Bone marrow (tissue), 2 donors: ENCODE measurements around the gene SH3BP1.
A peak's percentile ranks its signal among the peaks of the same experiment; 100 is the strongest.

Experiments used
- DNase-seq, 2 donors: peaks; one replicate each; lab custom pipeline; 2025; lab: John Stamatoyannopoulos, UW

SH3BP1 gene

DNA sequence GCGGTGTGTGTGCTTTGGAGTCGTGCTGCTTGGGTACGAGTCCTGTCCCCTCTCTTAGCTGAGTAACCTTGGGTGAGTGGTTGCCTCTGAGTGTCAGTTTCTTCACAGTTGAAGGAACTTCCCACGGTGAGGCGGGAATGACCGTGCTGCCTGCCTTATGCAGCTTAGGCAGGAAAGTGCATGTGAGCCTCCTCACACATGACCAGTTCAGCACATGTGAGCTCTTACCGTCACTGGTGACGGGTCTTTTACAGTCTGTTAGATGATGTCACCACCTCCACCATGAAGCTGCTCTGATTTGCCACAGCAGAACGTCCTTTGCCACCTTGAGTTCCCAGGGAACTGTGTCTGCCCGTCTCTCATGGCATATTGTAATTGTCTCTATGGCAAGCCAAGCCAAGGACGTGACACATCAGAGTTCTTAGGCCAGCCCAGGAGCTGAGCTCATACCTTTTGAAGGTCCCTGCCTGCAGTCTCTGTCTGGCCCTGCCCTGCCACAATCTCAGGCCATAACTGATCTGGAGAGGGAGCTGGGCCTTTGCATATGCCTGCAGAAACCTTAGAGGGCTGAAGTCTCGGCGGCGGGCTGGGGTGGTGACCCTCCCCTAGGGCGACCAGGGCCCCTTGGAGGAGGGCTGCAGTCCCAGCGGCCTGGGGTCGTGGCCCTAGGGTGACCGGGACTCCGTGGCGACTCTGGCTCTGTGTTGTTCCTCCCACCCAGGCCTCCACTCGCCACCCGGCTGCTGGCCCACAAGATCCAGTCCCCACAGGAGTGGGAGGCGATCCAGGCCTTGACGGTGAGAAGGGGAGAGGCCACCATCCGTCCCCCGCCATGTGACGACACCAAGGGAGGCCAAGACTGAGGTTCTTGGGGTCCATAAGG, 23.0 kb upstream of the SH3BP1 start:
- DNase-seq, result no peak

- no peak for DNase-seq
These were observed 22.0 kb upstream of the SH3BP1 start for GRCh38 chr22:37617431-37617830.

- no peak for DNase-seq
These were observed 21.3 kb upstream of the SH3BP1 start for GRCh38 chr22:37618072-37618656.

DNA sequence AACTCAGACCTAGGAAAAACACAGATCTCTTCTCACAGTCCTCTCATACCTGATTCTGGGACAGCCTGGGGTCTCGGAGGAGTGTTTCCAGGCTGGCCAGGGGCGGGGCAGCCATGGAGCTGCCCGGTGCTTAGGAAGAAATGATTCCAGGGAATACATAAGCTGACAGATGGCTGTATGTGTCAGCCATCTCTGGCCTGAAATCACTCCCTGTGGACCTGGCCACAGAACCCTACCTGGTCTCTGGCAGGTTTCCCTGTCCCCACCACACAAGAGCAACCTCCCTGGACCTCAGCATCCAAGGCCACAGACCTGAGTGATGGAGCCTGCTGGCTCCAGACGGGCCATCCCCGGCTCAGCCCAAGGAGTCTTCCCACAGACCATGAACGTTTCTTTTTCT, 20.8 kb upstream of the SH3BP1 start:
- DNase-seq, result no peak

GRCh38 chr22:37619991-37620390, 19.5 kb upstream of the SH3BP1 start:
- no peak for DNase-seq

- DNase-seq, result no peak
These were observed 18.1 kb upstream of the SH3BP1 start for GRCh38 chr22:37621352-37621860.

DNA sequence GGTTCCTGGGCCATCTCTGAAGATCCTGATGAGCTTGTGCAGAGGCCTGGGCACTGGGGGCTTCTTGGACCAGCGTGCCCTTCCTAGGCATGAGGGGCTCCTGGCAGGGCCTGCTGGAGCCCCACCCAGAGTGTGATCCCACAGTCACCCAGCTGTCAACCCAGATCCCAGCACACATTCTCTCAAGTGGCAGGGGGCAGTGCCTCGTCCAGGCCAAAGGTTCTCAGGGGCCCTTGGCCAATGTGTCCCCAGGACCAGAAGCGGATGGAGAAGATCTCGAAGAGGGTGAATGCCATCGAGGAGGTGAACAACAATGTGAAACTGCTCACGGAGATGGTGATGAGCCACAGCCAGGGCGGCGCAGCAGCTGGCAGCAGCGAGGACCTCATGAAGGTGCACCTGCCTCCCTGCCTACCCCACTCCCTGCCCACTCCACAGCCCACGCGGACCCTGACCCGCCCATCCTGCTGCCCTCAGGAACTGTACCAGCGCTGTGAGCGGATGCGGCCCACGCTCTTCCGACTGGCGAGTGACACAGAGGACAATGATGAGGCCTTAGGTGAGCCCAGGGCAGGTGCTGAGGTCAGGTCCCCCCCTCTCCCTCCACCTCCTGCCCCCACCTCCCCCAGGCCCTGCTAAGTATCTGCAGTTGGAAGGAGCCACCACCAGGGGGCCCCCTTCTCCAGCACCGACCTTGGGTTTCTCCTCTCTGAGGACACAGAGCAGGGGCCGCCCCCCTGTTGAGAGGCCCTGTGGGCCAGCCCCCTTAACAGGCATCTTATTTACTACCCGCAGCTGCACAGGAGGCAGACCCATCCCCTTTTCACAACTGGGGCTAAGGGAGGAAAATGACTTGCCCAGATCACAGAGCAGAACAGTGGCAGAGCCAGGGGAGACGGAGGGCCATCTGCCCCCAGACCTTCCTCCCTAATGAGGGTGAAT, 16.1 kb upstream of the SH3BP1 start:
- peak; percentile 39 to 46 for DNase-seq

DNA sequence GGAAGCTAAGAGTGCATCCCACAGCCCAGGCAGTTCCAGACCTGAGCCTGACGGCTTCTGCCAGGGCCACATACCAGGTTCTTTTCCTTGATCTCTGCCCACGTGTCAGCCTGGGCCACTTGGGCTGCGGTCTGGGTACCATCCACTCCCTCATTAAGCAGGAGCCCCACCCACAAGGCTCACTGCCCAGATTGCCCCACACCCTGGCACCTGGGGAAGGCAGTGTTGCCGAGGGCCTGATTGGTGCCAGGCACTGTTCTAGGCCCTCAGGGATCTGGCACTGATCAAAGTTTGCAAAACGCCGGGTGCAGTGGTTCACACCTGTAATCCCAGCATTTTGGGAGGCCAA, 15.5 kb upstream of the SH3BP1 start:
- DNase-seq, result no peak

- no peak for DNase-seq
These were observed 14.6 kb upstream of the SH3BP1 start for GRCh38 chr22:37624876-37625275.

- DNase-seq, result no peak
These were observed 13.7 kb upstream of the SH3BP1 start for GRCh38 chr22:37625737-37626136.

DNA sequence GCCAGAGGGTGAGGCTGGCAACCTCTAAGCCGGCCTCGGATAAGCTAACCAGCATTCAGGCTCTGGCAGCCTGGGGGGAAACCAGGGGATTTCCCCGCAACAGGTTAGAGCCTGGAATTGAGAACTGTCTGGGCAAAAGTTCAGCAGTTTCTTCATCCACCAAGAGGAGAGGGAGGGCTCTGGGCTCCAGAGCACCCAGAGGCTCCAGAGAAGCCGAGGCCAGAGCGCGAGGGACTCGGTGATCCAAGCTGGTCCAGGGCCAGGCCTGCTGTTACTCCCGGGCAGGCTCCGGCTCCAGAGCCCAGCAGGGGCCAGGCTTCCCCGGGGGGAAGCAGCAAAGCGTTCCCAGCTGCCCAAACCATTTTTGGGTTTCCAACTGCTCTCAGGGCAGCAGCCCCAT, 13.3 kb upstream of the SH3BP1 start:
- no peak for DNase-seq

DNA sequence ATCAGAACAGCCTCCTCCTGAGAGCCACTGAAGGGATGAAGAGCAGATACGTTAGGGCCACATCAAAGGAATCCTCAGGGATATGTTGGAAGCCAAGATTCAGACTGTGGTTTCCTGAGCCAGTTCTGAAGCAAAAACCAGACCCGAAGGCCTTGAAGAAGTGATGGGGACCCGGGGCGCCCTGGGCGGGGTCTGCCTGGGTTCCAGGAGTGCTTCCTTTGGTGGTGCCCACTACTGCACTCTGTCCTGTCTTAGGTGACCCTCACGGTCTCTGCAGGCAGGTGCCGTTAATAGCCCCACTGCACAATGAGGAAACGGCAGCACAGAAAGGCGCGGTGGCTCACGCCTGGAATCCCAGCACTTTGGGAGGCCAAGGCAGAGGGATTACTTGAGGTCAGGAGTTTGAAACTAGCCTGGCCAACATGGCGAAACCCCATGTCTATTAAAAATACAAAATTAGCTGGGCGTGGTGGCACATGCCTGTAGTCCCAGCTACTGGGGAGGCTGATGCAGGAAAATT, 12.9 kb upstream of the SH3BP1 start:
- no peak for DNase-seq

DNA sequence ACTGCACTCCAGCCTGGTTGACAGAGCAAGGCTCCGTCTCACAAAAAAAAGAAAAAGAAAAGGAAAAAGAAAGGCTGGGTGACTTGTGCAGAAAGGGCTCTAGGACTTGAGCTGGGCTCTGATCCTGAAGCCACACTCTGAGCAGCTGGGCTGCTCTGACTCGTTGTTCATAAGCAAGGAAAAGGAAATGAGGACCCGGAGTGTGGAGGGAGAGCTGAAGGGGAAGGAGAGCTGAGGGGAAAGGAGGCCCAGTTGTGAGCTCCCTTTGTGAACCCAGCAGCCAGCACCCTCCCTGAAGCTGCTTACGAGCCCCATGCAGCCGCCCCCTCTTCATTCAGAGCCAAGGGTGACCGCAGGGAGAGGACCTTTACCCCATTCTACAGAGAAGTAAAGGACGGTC, 12.3 kb upstream of the SH3BP1 start:
- no peak for DNase-seq

DNA sequence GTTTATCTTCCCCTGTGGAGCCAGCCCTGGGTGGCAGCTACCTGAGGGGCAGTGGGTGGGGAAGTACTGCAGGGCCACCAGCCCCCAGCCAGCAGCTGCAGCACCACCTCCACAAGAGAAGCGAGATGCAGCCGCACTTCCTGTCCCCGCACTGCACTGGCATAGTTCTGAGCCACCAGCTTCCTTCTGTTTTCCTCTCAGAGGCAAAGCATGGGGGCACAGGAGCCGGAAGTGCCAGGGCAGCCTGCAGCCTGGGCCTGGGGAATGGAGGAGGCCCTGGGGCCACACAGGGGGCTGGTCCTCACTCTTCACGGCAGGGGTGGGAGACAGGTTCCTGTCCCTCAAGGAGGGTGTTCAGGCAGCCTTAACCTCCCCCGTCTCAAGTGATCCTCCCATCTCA, 11.9 kb upstream of the SH3BP1 start:
- peak in 1 of 2 donors; percentile 42 for DNase-seq

DNA sequence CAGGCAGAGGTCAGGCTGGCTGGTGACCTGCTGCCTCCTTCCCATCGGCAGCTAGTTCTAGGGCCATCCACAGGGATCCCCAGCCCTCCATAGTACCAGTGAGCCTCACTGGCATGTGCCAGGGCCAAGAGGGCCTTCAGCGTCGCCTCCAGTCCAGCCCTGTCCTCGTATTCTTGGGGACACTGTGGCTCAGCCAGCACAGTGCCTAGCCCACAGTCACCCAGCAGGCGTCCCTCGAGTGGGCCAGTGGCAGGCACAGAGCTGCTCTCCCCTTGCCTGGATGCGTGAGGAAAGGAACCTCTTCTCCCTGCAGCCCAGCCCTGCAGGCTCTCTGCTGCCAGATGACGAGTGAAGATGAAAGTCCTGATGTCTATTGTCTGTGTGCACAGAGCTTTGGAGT, 10.6 kb upstream of the SH3BP1 start:
- DNase-seq, result no peak

DNA sequence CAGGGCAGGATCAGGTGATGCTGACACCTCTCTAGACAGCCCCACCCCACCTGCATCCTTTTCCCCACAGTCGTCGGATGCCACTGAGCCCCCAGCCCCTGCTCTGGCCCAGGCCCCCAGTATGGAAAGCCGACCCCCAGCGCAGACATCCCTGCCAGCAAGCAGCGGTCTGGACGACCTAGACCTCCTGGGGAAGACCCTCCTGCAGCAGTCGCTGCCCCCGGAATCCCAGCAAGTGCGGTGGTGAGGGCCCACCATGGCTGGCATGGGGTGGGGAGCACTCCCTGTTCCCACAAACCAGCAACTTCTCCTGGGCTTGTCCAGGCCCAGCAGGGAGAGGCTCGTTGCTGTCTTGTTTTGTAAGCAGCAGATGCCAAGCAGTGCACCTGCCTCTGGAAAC, 9.5 kb upstream of the SH3BP1 start:
- no peak for DNase-seq

DNA sequence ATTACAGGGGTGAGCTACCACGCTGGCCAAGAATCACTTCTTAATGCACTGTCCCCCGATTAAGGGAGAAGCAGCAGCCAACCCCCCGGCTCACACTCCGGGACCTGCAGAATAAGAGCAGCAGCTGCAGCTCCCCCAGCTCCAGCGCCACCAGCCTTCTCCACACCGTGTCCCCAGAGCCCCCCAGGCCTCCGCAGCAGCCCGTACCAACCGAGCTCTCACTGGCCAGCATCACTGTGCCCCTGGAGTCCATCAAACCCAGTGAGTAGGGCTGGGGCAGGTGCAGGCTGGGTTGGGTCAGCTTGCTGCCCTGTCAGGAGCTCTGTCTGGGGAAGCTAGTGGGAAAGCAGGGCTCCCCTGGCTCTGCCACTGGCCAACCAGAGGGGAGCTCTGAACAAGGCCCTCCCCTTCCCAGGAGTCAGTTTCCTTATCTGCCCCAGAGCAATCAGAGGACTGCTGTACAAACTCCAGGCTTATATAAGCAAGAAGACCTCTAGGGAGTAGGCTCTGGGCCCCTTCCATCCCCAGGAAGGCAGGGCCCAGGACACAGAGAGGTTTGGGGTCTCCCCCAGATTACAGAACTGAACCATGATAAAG, 8.5 kb upstream of the SH3BP1 start:
- DNase-seq, result no peak

DNA sequence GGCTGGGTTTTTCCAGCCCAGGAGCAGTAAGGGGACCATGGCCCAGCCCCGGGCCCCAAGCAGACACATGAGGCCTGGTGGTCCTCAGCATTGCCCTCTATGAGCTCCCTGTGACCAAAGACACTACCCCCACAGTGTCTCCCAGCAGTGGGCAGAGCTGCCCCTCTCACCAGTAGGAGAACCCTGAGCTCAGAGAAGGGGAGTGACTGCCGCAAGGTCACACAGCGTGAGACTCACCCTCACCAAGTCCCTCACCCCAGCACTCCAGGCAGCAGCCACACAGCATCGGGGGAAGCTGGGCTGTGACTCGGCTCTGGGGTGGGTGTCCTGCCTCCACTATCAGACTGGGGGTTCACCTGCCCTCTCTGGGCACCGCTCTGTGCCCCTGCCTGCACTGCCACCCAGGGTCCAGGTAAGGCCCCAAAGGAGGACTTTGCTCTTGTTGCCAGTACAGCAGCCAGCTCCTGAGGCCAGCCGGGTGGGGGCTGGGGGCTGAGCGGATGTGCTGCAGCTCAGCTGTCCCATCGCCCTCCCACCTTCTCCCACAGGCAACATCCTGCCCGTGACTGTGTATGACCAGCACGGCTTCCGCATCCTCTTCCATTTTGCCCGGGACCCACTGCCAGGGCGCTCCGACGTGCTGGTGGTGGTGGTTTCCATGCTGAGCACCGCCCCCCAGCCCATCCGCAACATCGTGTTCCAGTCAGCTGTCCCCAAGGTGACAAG, 7.9 kb upstream of the SH3BP1 start:
- DNase-seq, result no peak

GRCh38 chr22:37632174-37633088, 7.0 kb upstream of the SH3BP1 start:
- DNase-seq, result no peak

GRCh38 chr22:37633089-37633624, 6.3 kb upstream of the SH3BP1 start:
- peak in 1 of 2 donors; percentile 44 for DNase-seq
